Forelimb muscle (tissue), 1 donor: ENCODE data around the gene PHKG1. TPM values are rescaled to one million over a fixed set of nuclear protein-coding genes. Genes with fewer than 3 reads are reported as not detected.
A peak's percentile ranks its signal among the peaks of the same experiment; 100 is the strongest.
"Not testable (repeated sequence)": the region's sequence is repeated elsewhere in the genome, so short reads cannot be mapped to it uniquely, and the experiment has no call there.

ENCODE experiments used
- DNase-seq: peaks from one replicate; pipeline ENCODE4 v3.0.0-alpha.2; 2013; ENCODE audit warnings: low read depth
- polyA plus RNA-seq: library from polyadenylated mRNA; unstranded; fragments of 120-200 nt; gene quantifications from one replicate; pipeline ENCODE4 v1.2.1, GENCODE V29; 2013; ENCODE audit not compliant: insufficient read length

Gene PHKG1
- 41.5 TPM for polyA plus RNA-seq

- no peak for DNase-seq
Observed at GRCh38 chr7:56092789-56093531, at the start of gene PHKG1. TSS of gene PHKG1 (minus strand) at chr7:56092952. CDS start at chr7:56088941, 4,011 bp downstream.

- not testable (repeated sequence) for DNase-seq
Observed at GRCh38 chr7:56131062-56131461, 38.3 kb upstream of the PHKG1 start.

- no peak for DNase-seq
Observed at GRCh38 chr7:56127241-56127975, 34.7 kb upstream of the PHKG1 start.

- no peak for DNase-seq
Observed at GRCh38 chr7:56125831-56126230, 33.1 kb upstream of the PHKG1 start.

GRCh38 chr7:56124981-56125380, 32.2 kb upstream of the PHKG1 start:
- DNase-seq, result no peak

- DNase-seq, result no peak
Observed at GRCh38 chr7:56121440-56121839, 28.7 kb upstream of the PHKG1 start.

- no peak for DNase-seq
Observed at GRCh38 chr7:56115852-56116538, 23.2 kb upstream of the PHKG1 start, which contains the start of gene NUPR2. TSS of gene NUPR2 (minus strand) at chr7:56116417. CDS start at chr7:56116314, 103 bp downstream.

- not testable (repeated sequence) for DNase-seq
Observed at GRCh38 chr7:56112244-56112643, 19.5 kb upstream of the PHKG1 start.

GRCh38 chr7:56110611-56111010, 17.9 kb upstream of the PHKG1 start:
- no peak for DNase-seq

GRCh38 chr7:56107954-56108258, 15.2 kb upstream of the PHKG1 start:
- DNase-seq, result no peak

- DNase-seq, result peak; percentile 100
Observed at GRCh38 chr7:56106108-56107073, 13.6 kb upstream of the PHKG1 start, which contains the start of gene CHCHD2. TSS of gene CHCHD2 (minus strand) at chr7:56106476. CDS start at chr7:56106413, 63 bp downstream.

GRCh38 chr7:56105508-56105907, 12.8 kb upstream of the PHKG1 start:
- no peak for DNase-seq

GRCh38 chr7:56104138-56104537, 11.4 kb upstream of the PHKG1 start:
- not testable (repeated sequence) for DNase-seq

- DNase-seq, result no peak
Observed at GRCh38 chr7:56099653-56100052, 6.9 kb upstream of the PHKG1 start.

GRCh38 chr7:56098187-56099008, 5.6 kb upstream of the PHKG1 start:
- DNase-seq, result not testable (repeated sequence)

GRCh38 chr7:56097700-56098099, 4.9 kb upstream of the PHKG1 start:
- DNase-seq, result no peak

GRCh38 chr7:56092388-56092787, 364 bp downstream of the PHKG1 start:
- DNase-seq, result not testable (repeated sequence)

GRCh38 chr7:56091591-56091990, 1.2 kb downstream of the PHKG1 start:
- DNase-seq, result no peak

- DNase-seq, result no peak
Observed at GRCh38 chr7:56087445-56087844, 5.3 kb downstream of the PHKG1 start.

- no peak for DNase-seq
Observed at GRCh38 chr7:56086761-56087160, 6.0 kb downstream of the PHKG1 start.
